ENCODE measurements around the gene CLECL1.
"Not testable (repeated sequence)": the region's sequence is repeated elsewhere in the genome, so short reads cannot be mapped to it uniquely, and the experiment has no call there.

Gene CLECL1

DNA sequence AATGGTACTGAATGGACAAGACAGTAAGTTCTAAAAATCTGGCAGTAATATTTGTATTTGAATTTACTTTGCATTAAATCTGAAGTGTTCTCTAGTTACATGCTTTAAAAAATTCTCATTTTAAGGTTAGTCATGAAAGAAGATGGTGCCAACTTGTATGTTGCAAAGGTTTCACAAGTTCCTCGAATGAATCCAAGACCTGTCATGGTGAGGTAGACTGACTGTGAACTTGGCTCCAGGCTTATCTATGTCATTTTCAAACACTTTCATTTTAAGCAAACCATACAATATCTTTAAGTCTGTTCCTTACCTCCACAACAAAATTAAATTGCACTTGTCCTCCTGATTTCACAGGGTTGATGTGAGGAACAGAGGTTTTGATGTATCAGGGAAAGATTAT, 40.0 kb downstream of the CLECL1 start:
- no peak for DNase-seq

DNA sequence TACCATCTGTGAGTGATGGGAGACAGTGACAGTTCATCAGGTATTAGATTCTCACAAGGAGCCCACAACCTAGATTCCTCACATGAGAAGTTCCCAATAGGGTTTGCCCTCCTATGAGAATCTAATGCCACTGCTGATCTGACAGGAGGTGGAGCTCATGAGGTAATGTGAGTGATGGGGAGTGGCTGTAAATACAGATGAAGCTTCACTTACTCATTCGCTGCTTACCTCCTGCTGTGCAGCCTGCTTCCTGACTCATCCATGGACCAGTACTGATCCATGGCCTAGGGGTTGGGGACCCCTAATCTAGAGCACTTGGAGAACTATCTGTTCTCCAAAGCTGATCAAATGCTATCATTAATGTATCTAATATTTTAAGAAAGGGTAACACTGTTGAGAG, 45.7 kb downstream of the CLECL1 start:
- no peak for DNase-seq

DNA sequence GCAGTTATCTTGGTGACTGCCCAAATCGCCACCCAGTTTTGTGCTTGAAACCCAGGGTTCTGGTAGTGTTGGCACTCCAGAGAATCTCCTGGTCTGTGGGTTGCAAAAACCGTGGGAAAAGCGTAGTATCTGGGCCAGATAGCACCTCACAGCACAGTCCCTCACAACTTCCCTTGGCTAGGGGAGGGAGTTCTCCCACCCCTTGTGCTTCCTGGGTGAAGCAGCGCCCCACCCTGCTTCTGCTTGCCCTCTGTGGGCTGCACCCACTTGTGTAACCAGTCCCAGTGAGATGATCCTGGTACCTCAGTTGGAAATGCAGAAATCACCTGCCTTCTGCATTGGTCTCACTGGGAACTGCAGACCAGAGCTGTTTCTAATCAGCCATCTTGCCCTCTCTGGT, 47.0 kb downstream of the CLECL1 start:
- DNase-seq, result no peak

DNA sequence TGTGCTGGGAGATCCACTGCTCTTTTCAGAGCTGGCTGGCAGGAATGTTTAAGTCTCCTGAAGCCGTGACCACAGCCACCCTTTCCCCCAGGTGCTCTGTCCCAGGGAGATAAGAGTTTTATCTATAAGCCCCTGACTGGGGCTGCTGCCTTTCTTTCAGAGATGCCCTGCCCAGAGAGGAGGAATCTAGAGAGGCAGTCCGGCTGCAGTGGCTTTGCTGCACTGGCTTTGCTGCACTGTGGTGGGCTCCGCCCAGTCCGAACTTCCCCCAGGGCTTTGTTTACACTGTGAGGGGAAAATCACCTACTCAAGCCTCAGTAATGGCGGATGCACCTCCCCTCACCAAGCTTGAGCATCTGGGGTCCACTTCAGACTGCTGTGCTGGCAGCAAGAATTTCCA, 47.5 kb downstream of the CLECL1 start:
- not testable (repeated sequence) for DNase-seq

DNA sequence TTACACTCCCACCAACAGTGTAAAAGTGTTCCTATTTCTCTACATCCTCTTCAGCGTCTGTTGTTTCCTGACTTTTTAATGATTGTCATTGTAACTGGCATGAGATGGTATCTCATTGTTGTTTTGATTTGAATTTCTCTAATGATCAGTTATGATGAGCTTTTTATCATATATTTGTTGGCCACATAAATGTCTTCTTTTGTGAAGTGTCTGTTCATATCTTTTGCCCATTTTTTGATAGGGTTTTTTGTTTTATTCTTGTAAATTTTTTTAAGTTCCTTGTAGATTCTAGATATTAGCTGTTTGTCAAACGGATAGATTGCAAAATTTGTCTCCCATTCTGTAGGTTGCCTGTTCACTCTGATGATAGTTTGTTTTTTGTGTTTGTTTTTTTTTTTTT, 49.9 kb downstream of the CLECL1 start:
- DNase-seq, result not testable (repeated sequence)

DNA sequence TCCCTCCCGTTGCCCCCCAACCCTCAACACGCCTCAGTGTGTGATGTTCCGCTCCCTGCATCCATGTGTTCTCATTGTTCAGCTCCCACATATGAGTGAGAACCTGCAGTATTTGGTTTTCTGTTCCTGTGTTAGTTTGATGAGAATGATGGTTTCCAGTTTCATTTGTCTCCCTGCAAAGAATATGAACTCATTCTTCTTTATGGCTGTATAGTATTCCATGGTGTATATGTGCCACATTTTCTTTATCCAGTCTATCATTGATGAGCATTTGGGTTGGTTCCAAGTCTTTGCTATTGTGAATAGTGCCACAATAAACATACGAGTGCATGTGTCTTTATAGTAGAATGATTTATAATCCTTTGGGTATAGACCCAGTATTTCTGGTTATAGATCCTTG, 50.4 kb downstream of the CLECL1 start:
- not testable (repeated sequence) for DNase-seq

DNA sequence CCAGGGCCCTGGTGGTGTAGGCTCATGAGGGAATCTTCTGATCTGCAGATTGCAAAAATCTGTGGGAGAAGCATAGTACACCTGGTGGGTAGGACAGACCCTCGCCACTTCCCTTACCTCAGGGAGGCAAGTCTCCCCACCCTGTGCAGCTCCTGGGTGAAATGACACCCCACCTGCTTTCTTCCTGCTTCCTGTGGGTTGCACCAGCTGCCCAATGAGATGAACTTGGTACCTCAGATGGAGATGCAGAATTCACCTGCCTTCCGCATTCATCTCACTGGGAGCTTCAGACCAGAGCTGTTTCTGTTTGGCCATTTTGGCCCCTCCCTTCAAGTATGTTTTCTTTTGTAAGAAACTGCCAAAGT, 58.7 kb downstream of the CLECL1 start:
- DNase-seq, result no peak

DNA sequence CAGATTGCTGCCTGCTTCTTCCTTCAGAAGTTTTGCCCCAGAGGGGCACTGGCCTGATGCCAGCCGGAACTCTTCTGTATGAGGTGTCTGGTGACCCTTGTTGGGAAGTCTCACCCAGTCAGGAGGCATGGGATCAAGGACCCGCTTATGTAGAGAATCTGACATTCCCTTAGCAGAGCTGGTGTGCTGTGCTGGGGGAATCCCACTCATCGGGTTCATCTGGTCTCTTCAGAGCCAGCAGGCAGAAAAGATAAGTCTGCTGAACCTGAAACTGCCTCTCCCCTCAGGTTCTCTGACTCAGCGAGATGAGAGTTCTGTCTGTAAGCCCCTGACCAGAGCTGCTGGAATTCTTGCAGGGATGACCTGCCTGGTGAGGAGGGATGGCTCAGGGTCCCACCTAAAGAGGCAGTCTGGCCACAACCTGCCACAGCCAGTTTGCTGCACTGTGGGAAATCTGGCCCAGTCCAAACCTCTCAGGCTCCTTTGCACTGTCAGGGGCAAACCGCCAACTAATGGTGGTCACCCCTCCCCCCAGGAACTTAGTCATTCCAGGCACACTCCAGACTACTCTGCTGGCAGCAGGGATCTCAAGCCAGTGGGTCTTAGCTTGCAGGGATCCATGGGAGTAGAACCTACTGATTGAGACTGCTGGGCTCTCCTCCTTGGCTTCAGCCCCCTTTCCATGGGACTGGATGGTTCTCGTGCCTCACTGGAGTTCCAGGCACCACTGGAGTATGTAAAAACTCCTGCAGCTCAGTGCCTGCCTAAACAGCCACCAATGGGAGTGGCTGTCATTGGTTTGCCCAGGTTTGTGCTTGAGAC, 59.3 kb downstream of the CLECL1 start:
- DNase-seq, result no peak

Measured in NCI-H187 (cell line).